Activated naive CD8-positive, alpha-beta T cell treated with anti-CD3 and anti-CD28 coated beads, Interleukin-2, amount 50 U/mL, for 24 hours (primary cell): ENCODE measurements around the gene TRMT1.
"Not testable (repeated sequence)": the region's sequence is repeated elsewhere in the genome, so short reads cannot be mapped to it uniquely, and the experiment has no call there.

Experiments
- ATAC-seq: fragments of 150-1000 bp; cut with Tn5 transposase; one replicate; pipeline ENCODE4 v1.10.0; 2021
- DNase-seq: peaks from one replicate; pipeline ENCODE4 v3.0.0; 2021
- H3K27ac Mint-ChIP-seq: one replicate; pipeline ENCODE4 v1.8.0; 2021; ENCODE audit warnings: mild to moderate bottlenecking, mixed read lengths
- H3K27me3 Mint-ChIP-seq: one replicate; pipeline ENCODE4 v1.8.0; 2021; ENCODE audit warnings: mixed read lengths
- H3K36me3 Mint-ChIP-seq: one replicate; pipeline ENCODE4 v1.8.0; 2021; ENCODE audit warnings: low read depth, mixed read lengths
- H3K4me1 Mint-ChIP-seq: one replicate; pipeline ENCODE4 v1.8.0; 2021; ENCODE audit warnings: mixed read lengths
- H3K4me3 Mint-ChIP-seq: one replicate; pipeline ENCODE4 v1.8.0; 2021; ENCODE audit warnings: mild to moderate bottlenecking, moderate library complexity, mixed read lengths
- H3K9me3 Mint-ChIP-seq: one replicate; pipeline ENCODE4 v1.8.0; 2021; ENCODE audit warnings: mixed read lengths

TRMT1 gene

GRCh38 chr19:13116282-13117175 is at the start of gene TRMT1:
Gene TRMT1, minus strand, starts transcription at chr19:13116740. Its CDS starts 341 bp downstream, at chr19:13116399.
- H3K27ac Mint-ChIP-seq = peak within 1 kb of the TSS; percentile 97
- peak within 1 kb of the TSS; percentile 90 for H3K4me3 Mint-ChIP-seq
- peaks cover 38% of the 10 kb centered on the region for H3K36me3 Mint-ChIP-seq
- DNase-seq (peak; percentile 94), ATAC-seq (peak; percentile 39)
- H3K27me3 Mint-ChIP-seq = peaks cover 2% of the 10 kb centered on the region
- peaks cover 58% of the 10 kb centered on the region for H3K4me1 Mint-ChIP-seq
- H3K9me3 Mint-ChIP-seq = no peaks in the 10 kb centered on the region

- ATAC-seq, H3K36me3 Mint-ChIP-seq, H3K27ac Mint-ChIP-seq, DNase-seq, H3K27me3 Mint-ChIP-seq, H3K9me3 Mint-ChIP-seq, H3K4me3 Mint-ChIP-seq: not testable (repeated sequence)
- peaks cover 92% of the 10 kb centered on the region for H3K4me1 Mint-ChIP-seq
These were observed 49.6 kb upstream of the TRMT1 start for GRCh38 chr19:13166151-13166550.

- DNase-seq (no peak), ATAC-seq (no peak)
- no peaks in the 10 kb centered on the region for H3K36me3 Mint-ChIP-seq
- peak overlapping the region; percentile 77 for H3K27ac Mint-ChIP-seq
- H3K4me3 Mint-ChIP-seq = no peak overlapping the region
- H3K9me3 Mint-ChIP-seq = no peaks in the 10 kb centered on the region
- no peaks in the 10 kb centered on the region for H3K27me3 Mint-ChIP-seq
- peaks cover 90% of the 10 kb centered on the region for H3K4me1 Mint-ChIP-seq
These were observed 48.8 kb upstream of the TRMT1 start for GRCh38 chr19:13165162-13165997.

- no peak for ATAC-seq
- Mint-ChIP-seq H3K4me1 (peaks cover 87% of the 10 kb centered on the region), H3K9me3 (no peaks in the 10 kb centered on the region), H3K27me3 (no peaks in the 10 kb centered on the region), H3K4me3 (peak overlapping the region; percentile 25), H3K36me3 (no peaks in the 10 kb centered on the region), H3K27ac (peak overlapping the region; percentile 77)
- peak; percentile 53 for DNase-seq
These were observed 48.0 kb upstream of the TRMT1 start for GRCh38 chr19:13164343-13165161.

- Mint-ChIP-seq H3K9me3 (no peaks in the 10 kb centered on the region), H3K4me1 (peaks cover 82% of the 10 kb centered on the region), H3K27me3 (no peaks in the 10 kb centered on the region), H3K36me3 (no peaks in the 10 kb centered on the region), H3K4me3 (peak overlapping the region; percentile 79), H3K27ac (peak overlapping the region; percentile 87)
- ATAC-seq (peak; percentile 16), DNase-seq (peak; percentile 65)
These were observed 47.2 kb upstream of the TRMT1 start for GRCh38 chr19:13163609-13164342.

GRCh38 chr19:13162724-13163608 is 46.4 kb upstream of the TRMT1 start:
- Mint-ChIP-seq H3K36me3 (no peaks in the 10 kb centered on the region), H3K4me3 (peak overlapping the region; percentile 79), H3K27me3 (no peaks in the 10 kb centered on the region), H3K27ac (peak overlapping the region; percentile 87), H3K9me3 (no peaks in the 10 kb centered on the region), H3K4me1 (peaks cover 81% of the 10 kb centered on the region)
- ATAC-seq (peak; percentile 61), DNase-seq (peak; percentile 93)

GRCh38 chr19:13160557-13160956 is 44.0 kb upstream of the TRMT1 start:
- H3K27me3 Mint-ChIP-seq = no peaks in the 10 kb centered on the region
- no peaks in the 10 kb centered on the region for H3K9me3 Mint-ChIP-seq
- DNase-seq (no peak), ATAC-seq (no peak)
- H3K36me3 Mint-ChIP-seq = no peaks in the 10 kb centered on the region
- peak overlapping the region; percentile 74 for H3K27ac Mint-ChIP-seq
- peaks cover 81% of the 10 kb centered on the region for H3K4me1 Mint-ChIP-seq
- H3K4me3 Mint-ChIP-seq = no peak overlapping the region

- H3K4me1 Mint-ChIP-seq = peaks cover 80% of the 10 kb centered on the region
- ATAC-seq (no peak), DNase-seq (no peak)
- no peak overlapping the region for H3K4me3 Mint-ChIP-seq
- peaks cover 5% of the 10 kb centered on the region for H3K36me3 Mint-ChIP-seq
- no peaks in the 10 kb centered on the region for H3K27me3 Mint-ChIP-seq
- H3K27ac Mint-ChIP-seq = no peak overlapping the region
- H3K9me3 Mint-ChIP-seq = no peaks in the 10 kb centered on the region
These were observed 43.2 kb upstream of the TRMT1 start for GRCh38 chr19:13159713-13160112.

- peak overlapping the region; percentile 98 for H3K27ac Mint-ChIP-seq
- no peaks in the 10 kb centered on the region for H3K9me3 Mint-ChIP-seq
- peaks cover 3% of the 10 kb centered on the region for H3K27me3 Mint-ChIP-seq
- DNase-seq (peak; percentile 86), ATAC-seq (peak; percentile 6)
- peaks cover 22% of the 10 kb centered on the region for H3K36me3 Mint-ChIP-seq
- H3K4me3 Mint-ChIP-seq = peak overlapping the region; percentile 94
- peaks cover 58% of the 10 kb centered on the region for H3K4me1 Mint-ChIP-seq
These were observed 39.2 kb upstream of the TRMT1 start for GRCh38 chr19:13155472-13156359.

GRCh38 chr19:13154911-13155471 is 38.5 kb upstream of the TRMT1 start:
- peak; percentile 85 for DNase-seq
- peak; percentile 30 for ATAC-seq
- Mint-ChIP-seq H3K4me3 (peak overlapping the region; percentile 94), H3K36me3 (peaks cover 22% of the 10 kb centered on the region), H3K4me1 (peaks cover 52% of the 10 kb centered on the region), H3K9me3 (no peaks in the 10 kb centered on the region), H3K27ac (peak overlapping the region; percentile 98), H3K27me3 (peaks cover 3% of the 10 kb centered on the region)

- H3K4me1 Mint-ChIP-seq = peaks cover 51% of the 10 kb centered on the region
- no peak for ATAC-seq
- peak overlapping the region; percentile 98 for H3K27ac Mint-ChIP-seq
- H3K36me3 Mint-ChIP-seq = peaks cover 22% of the 10 kb centered on the region
- no peaks in the 10 kb centered on the region for H3K9me3 Mint-ChIP-seq
- peaks cover 3% of the 10 kb centered on the region for H3K27me3 Mint-ChIP-seq
- H3K4me3 Mint-ChIP-seq = peak overlapping the region; percentile 94
- DNase-seq = peak; percentile 78
These were observed 37.8 kb upstream of the TRMT1 start for GRCh38 chr19:13154241-13154778.
